PFSK-1 (cell line): ENCODE results near the gene UBA5.

ENCODE experiments used
- POLR2AphosphoS5 ChIP-seq: IDR thresholded peaks from 2 replicates; pipeline ENCODE4 v1.6.1; 2012; ENCODE audit warnings: low read depth, mild to moderate bottlenecking, control low read depth, low read length, moderate library complexity
- TAF1 ChIP-seq: IDR thresholded peaks from 2 replicates; pipeline ENCODE4 v1.6.1; 2012; ENCODE audit warnings: low read length, control low read depth, borderline replicate concordance; ENCODE audit not compliant: insufficient read depth

DNA sequence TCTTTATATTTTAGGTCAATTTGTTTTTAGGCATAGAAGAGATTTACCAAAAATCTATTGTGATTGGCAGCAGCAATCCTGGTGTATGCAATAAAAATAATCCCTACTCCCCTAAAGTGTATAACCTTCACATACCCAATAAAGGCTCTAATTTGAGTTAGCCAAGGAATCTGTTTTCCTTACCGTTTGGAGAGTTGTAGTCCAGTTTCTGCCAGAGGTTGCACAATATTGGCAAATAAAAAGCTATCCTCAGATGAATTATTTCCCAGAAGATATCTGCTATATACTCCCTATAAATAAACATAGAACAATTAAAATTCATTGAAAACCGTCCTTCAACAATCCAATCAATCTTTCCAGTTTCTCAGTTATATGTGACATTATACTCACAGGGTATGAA, 32.0 kb upstream of the UBA5 start:
- TF ChIP-seq POLR2AphosphoS5 (no peak), TAF1 (no peak)
